ENCODE measurements around the gene SORCS2.

DNA sequence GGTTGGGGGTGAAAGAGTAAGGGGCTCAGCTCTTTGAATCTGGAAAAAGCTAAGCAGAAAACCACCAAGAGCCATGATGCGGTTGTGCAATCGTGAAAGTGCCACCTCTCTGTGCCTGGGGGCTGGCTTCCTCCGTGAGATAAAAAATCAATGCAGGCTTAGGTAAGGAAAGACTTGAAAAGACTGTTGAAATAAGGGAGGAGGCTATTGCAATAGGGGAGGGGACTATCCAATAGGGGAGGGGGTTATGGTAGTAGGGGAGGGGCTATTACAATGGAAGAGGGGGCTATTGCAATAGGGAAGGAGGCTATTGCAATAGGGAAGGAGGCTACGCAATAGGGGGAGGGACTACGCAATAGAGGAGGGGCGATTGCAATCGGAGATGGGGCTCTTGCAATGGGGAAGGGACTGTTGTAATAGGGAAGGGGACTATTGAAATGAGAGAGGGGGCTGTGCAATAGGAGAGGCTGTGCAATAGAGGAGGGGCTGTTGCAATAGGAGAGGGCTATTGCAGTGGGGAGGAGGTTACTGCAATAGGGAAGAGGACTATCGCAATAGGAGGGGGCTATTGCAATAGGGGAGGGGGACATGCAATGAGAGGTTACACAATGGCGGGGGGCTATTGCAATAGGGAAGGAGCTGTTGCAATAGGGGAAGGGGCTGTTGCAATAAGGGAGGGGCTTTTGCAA is 404.7 kb downstream of the SORCS2 start:
- TF ChIP-seq TEAD4 (IDR thresholded peaks at IDR 0.05), result no peak
- no peak for TF ChIP-seq ZBTB7A (IDR thresholded peaks at IDR 0.05; ENCODE audit: low read depth)
- TF ChIP-seq, protein P1, sequence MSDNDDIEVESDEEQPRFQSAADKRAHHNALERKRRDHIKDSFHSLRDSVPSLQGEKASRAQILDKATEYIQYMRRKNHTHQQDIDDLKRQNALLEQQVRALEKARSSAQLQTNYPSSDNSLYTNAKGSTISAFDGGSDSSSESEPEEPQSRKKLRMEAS (IDR thresholded peaks at IDR 0.05), result no peak
- no peak for TF ChIP-seq NFIC (IDR thresholded peaks at IDR 0.05)

Data from Ishikawa (cell line).